COLO668 (cell line): ENCODE data around the gene UBE3D.

Experiments used
- DNase-seq: peaks from one replicate; lab custom pipeline; 2025; ENCODE audit not compliant: unreplicated experiment; lab: John Stamatoyannopoulos, UW

UBE3D gene

GRCh38 chr6:83065511-83066192, at the start of gene UBE3D:
UBE3D (minus strand) TSS chr6:83065841; CDS start chr6:83065718, 123 bp downstream.
- peak; percentile 86 for DNase-seq

GRCh38 chr6:83114164-83114563, 48.5 kb upstream of the UBE3D start:
- DNase-seq: no peak

- no peak for DNase-seq
These were observed 47.6 kb upstream of the UBE3D start for GRCh38 chr6:83113258-83113657.

- no peak for DNase-seq
These were observed 42.7 kb upstream of the UBE3D start for GRCh38 chr6:83108378-83108777.

GRCh38 chr6:83098589-83098988, 32.9 kb upstream of the UBE3D start:
- no peak for DNase-seq

- DNase-seq: no peak
These were observed 32.0 kb upstream of the UBE3D start for GRCh38 chr6:83097675-83098074.

GRCh38 chr6:83097204-83097603, 31.6 kb upstream of the UBE3D start:
- no peak for DNase-seq

GRCh38 chr6:83096791-83097190, 31.1 kb upstream of the UBE3D start:
- no peak for DNase-seq

- no peak for DNase-seq
These were observed 27.2 kb upstream of the UBE3D start for GRCh38 chr6:83092756-83093399.

- DNase-seq: no peak
These were observed 21.1 kb upstream of the UBE3D start for GRCh38 chr6:83086751-83087150.

GRCh38 chr6:83083476-83083875, 17.8 kb upstream of the UBE3D start:
- DNase-seq: no peak

- no peak for DNase-seq
These were observed 8.0 kb upstream of the UBE3D start for GRCh38 chr6:83073615-83074014.

- DNase-seq: no peak
These were observed 7.1 kb upstream of the UBE3D start for GRCh38 chr6:83072726-83073125.

- no peak for DNase-seq
These were observed 6.1 kb upstream of the UBE3D start for GRCh38 chr6:83071707-83072106.

- DNase-seq: no peak
These were observed 5.4 kb upstream of the UBE3D start for GRCh38 chr6:83071023-83071422.

GRCh38 chr6:83069633-83070032, 4.0 kb upstream of the UBE3D start:
- DNase-seq: no peak

GRCh38 chr6:83068616-83069015, 3.0 kb upstream of the UBE3D start:
- DNase-seq: no peak

GRCh38 chr6:83067448-83068439, 2.1 kb upstream of the UBE3D start, which contains the start of gene DOP1A:
DOP1A (plus strand) TSS chr6:83067671; CDS start chr6:83096978, 29,307 bp downstream.
- peak; percentile 93 for DNase-seq

GRCh38 chr6:83062225-83062624, 3.4 kb downstream of the UBE3D start:
- DNase-seq: no peak

- no peak for DNase-seq
These were observed 4.5 kb downstream of the UBE3D start for GRCh38 chr6:83061190-83061589.

- peak; percentile 35 for DNase-seq
These were observed 7.8 kb downstream of the UBE3D start for GRCh38 chr6:83057705-83058321.
